ENCODE results near the gene D2HGDH. TPM values are rescaled to one million over a fixed set of nuclear protein-coding genes. Genes with fewer than 3 reads are reported as not detected.

D2HGDH gene
- total RNA-seq, 1 experiment from 2014 or later, result 10.0 TPM

- H3T11ph ChIP-seq (ENCODE audit: low read length), result no peak overlapping the region
- no peak overlapping the region for H3K4me2 ChIP-seq (ENCODE audit: insufficient read depth, insufficient read length, low read length)
- no peaks in the 10 kb centered on the region for H4K20me1 ChIP-seq (ENCODE audit: control insufficient read depth, insufficient read depth, insufficient read length)
- H2AK5ac ChIP-seq (ENCODE audit: insufficient read length, low read length), result no peak overlapping the region
- no peaks in the 10 kb centered on the region for H3K79me1 ChIP-seq (ENCODE audit: insufficient read depth, low read depth, low read length, poor library complexity, severe bottlenecking)
- peaks cover 3% of the 10 kb centered on the region for H3K23me2 ChIP-seq (ENCODE audit: insufficient read length, low read depth, low read length, poor library complexity, severe bottlenecking)
- H2BK12ac ChIP-seq (ENCODE audit: insufficient read length, low read depth, low read length), result no peak overlapping the region
- Mint-ChIP-seq H3K9me3 (no peaks in the 10 kb centered on the region), H3K36me3 (ENCODE audit: insufficient read depth in 1 of 3, low read depth in 3 of 3) (no peaks in the 10 kb centered on the region; a peak in 1 of 7 replicates), H3K27me3 (ENCODE audit: low read depth) (peaks cover 2% of the 10 kb centered on the region), H3K27ac (peak overlapping the region in 2 of 3 experiments; percentile 77 to 94; a peak in 3 of 7 replicates), H3K4me1 (peaks cover 19 to 33% of the 10 kb centered on the region in 2 experiments), H3K4me3 (no peak overlapping the region)
- H3K27ac ChIP-seq (ENCODE audit: insufficient read length, low read depth, low read length), result no peak overlapping the region
- no peak overlapping the region for H3K18ac ChIP-seq (ENCODE audit: insufficient read length, low read depth, low read length)
- no peaks in the 10 kb centered on the region for H3K79me2 ChIP-seq (ENCODE audit: insufficient read depth, low read length)
- no peak overlapping the region for H3K23ac ChIP-seq (ENCODE audit: insufficient read length, low read depth, low read length)
- no peak overlapping the region for H3K14ac ChIP-seq (ENCODE audit: insufficient read depth, low read length)
- H3K9me3 ChIP-seq (ENCODE audit: control insufficient read depth, low read depth, low read length), result no peaks in the 10 kb centered on the region
- no peak overlapping the region for H4K91ac ChIP-seq (ENCODE audit: insufficient read length, low read depth, low read length)
- no peaks in the 10 kb centered on the region for H3K27me3 ChIP-seq (ENCODE audit: insufficient read depth, low read length)
- H3K4me1 ChIP-seq (ENCODE audit: insufficient read depth, low read length), result no peaks in the 10 kb centered on the region
- no peak overlapping the region for H3K9ac ChIP-seq (ENCODE audit: extremely low read depth, insufficient read length, low read length)
- no peak for DNase-seq
- H2BK20ac ChIP-seq (ENCODE audit: low read depth, low read length, poor library complexity, severe bottlenecking), result no peak overlapping the region
- H3K56ac ChIP-seq (ENCODE audit: insufficient read length, low read depth, low read length), result no peak overlapping the region
- no peak overlapping the region for H4K8ac ChIP-seq (replicated peaks; ENCODE audit: insufficient read length, low read depth, low read length)
- no peak overlapping the region for H2BK15ac ChIP-seq (ENCODE audit: low read depth, low read length)
- TF ChIP-seq CTCF (conservative IDR thresholded peaks at IDR 0.05), result no peak
- no CpG with 5 or more reads among the region's 12 CpGs for WGBS (ENCODE audit: extremely low coverage, insufficient read length, low lambda C conversion rate)
- H4K5ac ChIP-seq (ENCODE audit: insufficient read length, low read depth, low read length), result no peak overlapping the region
- no peak overlapping the region for H2BK5ac ChIP-seq (ENCODE audit: insufficient read length, low read length)
- no peak overlapping the region for H2AFZ ChIP-seq (ENCODE audit: low read length)
- no peak overlapping the region for H3K4ac ChIP-seq (ENCODE audit: low read depth, low read length)
- no peak overlapping the region for H2BK120ac ChIP-seq (ENCODE audit: low read depth, low read length, poor library complexity, severe bottlenecking)
Measured at GRCh38 chr2:241770936-241771285, 36.5 kb downstream of the D2HGDH start.
